ENCODE results near the gene KDM4D. TPM values are rescaled to one million over a fixed set of nuclear protein-coding genes. Genes with fewer than 3 reads are reported as not detected.
A peak's percentile ranks its signal among the peaks of the same experiment; 100 is the strongest.

The KDM4D gene
- total RNA-seq, 1 experiment from 2014 or later: 2.4 TPM

DNA sequence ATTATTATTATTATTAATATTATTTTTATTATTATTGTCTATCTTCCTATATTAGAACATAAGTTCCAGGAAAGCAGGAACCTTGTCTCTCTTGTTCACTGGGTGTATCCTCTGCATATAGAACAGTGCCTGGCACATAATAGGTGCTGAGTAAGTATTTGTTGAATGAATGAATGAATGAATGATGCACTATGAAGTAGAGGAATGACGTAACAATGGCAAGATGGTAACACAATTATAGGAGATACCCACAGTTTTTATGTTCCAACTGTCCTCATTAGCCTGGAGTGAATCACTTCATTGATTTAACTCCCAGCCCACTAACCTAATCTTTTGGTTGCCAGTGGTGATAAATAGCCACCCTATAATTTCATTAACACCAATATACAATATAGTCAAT is 2.1 kb downstream of the KDM4D start:
- Mint-ChIP-seq H3K9me3 (no peaks in the 10 kb centered on the region), H3K4me3 (no peak overlapping the region), H3K4me1 (peaks cover 10% of the 10 kb centered on the region), H3K36me3 (peaks cover 9% of the 10 kb centered on the region), H3K27ac (no peak overlapping the region), H3K27me3 (ENCODE audit: low read depth) (no peaks in the 10 kb centered on the region)
- DNase-seq (ENCODE audit: low spot score) (no peak), ATAC-seq (no peak)
- POLR2A ChIA-PET: no interaction called here
- no peak for TF ChIP-seq ZNF232 (CRISPR knock-in tag; IDR thresholded peaks at IDR 0.05)
- TF ChIP-seq HMGA2 (CRISPR knock-in tag; IDR thresholded peaks at IDR 0.05): 0 out of 2 replicates have a peak, but pooled peaks have one; percentile 42
- CTCF ChIA-PET: no interaction called here

DNA sequence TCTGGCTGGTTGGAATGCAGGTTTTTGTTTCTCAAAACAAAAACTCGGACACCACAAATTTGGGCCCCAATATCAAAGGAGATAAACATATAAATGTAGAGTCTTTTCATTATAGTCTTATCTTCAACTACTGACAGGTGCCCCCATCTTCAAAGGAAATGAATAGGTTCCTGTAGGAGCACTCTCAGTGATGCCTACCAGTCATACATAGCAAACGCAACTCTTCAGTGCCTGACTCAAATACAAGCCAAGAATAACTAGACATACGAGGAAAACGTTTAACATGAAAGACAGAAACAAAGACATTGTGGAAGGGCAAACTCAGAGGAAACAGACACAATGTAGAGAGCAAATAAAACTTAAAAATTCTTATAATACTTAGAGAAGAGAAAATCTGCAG is 13.9 kb downstream of the KDM4D start:
- no peaks in the 10 kb centered on the region for H3K36me3 Mint-ChIP-seq

More for the DNA sequence above, 13.9 kb downstream of the KDM4D start:
- Mint-ChIP-seq H3K4me1 (no peaks in the 10 kb centered on the region), H3K27me3 (ENCODE audit: low read depth) (peaks cover 39% of the 10 kb centered on the region), H3K9me3 (peaks cover 3% of the 10 kb centered on the region; the same call in 1 of the 2 replicates), H3K27ac (no peak overlapping the region), H3K4me3 (no peak overlapping the region)
- ATAC-seq: no peak
- ChIA-PET POLR2A (no interaction called here), CTCF (no interaction called here)
- DNase-seq (ENCODE audit: low spot score): no peak
- no peak for TF ChIP-seq JUN (CRISPR knock-in tag; IDR thresholded peaks at IDR 0.05)
- no peak for TF ChIP-seq NR1H2 (CRISPR knock-in tag; IDR thresholded peaks at IDR 0.05)
- TF ChIP-seq ZNF263 (CRISPR knock-in tag; IDR thresholded peaks at IDR 0.05; ENCODE audit: low read depth): no peak
- no peak for TF ChIP-seq ETV6 (CRISPR knock-in tag; IDR thresholded peaks at IDR 0.05)
- TF ChIP-seq FOXJ3 (CRISPR knock-in tag; IDR thresholded peaks at IDR 0.05; ENCODE audit: borderline replicate concordance): no peak
- TF ChIP-seq, protein P1, sequence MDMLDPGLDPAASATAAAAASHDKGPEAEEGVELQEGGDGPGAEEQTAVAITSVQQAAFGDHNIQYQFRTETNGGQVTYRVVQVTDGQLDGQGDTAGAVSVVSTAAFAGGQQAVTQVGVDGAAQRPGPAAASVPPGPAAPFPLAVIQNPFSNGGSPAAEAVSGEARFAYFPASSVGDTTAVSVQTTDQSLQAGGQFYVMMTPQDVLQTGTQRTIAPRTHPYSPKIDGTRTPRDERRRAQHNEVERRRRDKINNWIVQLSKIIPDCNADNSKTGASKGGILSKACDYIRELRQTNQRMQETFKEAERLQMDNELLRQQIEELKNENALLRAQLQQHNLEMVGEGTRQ (CRISPR knock-in tag; IDR thresholded peaks at IDR 0.05): no peak
- TF ChIP-seq SP1 (CRISPR knock-in tag; conservative IDR thresholded peaks at IDR 0.05): no peak
- no peak for TF ChIP-seq NR3C1 (CRISPR knock-in tag; conservative IDR thresholded peaks at IDR 0.05; ENCODE audit: low read depth)
- TF ChIP-seq, protein P2, sequence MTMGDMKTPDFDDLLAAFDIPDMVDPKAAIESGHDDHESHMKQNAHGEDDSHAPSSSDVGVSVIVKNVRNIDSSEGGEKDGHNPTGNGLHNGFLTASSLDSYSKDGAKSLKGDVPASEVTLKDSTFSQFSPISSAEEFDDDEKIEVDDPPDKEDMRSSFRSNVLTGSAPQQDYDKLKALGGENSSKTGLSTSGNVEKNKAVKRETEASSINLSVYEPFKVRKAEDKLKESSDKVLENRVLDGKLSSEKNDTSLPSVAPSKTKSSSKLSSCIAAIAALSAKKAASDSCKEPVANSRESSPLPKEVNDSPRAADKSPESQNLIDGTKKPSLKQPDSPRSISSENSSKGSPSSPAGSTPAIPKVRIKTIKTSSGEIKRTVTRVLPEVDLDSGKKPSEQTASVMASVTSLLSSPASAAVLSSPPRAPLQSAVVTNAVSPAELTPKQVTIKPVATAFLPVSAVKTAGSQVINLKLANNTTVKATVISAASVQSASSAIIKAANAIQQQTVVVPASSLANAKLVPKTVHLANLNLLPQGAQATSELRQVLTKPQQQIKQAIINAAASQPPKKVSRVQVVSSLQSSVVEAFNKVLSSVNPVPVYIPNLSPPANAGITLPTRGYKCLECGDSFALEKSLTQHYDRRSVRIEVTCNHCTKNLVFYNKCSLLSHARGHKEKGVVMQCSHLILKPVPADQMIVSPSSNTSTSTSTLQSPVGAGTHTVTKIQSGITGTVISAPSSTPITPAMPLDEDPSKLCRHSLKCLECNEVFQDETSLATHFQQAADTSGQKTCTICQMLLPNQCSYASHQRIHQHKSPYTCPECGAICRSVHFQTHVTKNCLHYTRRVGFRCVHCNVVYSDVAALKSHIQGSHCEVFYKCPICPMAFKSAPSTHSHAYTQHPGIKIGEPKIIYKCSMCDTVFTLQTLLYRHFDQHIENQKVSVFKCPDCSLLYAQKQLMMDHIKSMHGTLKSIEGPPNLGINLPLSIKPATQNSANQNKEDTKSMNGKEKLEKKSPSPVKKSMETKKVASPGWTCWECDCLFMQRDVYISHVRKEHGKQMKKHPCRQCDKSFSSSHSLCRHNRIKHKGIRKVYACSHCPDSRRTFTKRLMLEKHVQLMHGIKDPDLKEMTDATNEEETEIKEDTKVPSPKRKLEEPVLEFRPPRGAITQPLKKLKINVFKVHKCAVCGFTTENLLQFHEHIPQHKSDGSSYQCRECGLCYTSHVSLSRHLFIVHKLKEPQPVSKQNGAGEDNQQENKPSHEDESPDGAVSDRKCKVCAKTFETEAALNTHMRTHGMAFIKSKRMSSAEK (CRISPR knock-in tag; IDR thresholded peaks at IDR 0.05; ENCODE audit: borderline replicate concordance): no peak
- no peak for TF ChIP-seq ZNF671 (CRISPR knock-in tag; IDR thresholded peaks at IDR 0.05)
- TF ChIP-seq, protein P3, sequence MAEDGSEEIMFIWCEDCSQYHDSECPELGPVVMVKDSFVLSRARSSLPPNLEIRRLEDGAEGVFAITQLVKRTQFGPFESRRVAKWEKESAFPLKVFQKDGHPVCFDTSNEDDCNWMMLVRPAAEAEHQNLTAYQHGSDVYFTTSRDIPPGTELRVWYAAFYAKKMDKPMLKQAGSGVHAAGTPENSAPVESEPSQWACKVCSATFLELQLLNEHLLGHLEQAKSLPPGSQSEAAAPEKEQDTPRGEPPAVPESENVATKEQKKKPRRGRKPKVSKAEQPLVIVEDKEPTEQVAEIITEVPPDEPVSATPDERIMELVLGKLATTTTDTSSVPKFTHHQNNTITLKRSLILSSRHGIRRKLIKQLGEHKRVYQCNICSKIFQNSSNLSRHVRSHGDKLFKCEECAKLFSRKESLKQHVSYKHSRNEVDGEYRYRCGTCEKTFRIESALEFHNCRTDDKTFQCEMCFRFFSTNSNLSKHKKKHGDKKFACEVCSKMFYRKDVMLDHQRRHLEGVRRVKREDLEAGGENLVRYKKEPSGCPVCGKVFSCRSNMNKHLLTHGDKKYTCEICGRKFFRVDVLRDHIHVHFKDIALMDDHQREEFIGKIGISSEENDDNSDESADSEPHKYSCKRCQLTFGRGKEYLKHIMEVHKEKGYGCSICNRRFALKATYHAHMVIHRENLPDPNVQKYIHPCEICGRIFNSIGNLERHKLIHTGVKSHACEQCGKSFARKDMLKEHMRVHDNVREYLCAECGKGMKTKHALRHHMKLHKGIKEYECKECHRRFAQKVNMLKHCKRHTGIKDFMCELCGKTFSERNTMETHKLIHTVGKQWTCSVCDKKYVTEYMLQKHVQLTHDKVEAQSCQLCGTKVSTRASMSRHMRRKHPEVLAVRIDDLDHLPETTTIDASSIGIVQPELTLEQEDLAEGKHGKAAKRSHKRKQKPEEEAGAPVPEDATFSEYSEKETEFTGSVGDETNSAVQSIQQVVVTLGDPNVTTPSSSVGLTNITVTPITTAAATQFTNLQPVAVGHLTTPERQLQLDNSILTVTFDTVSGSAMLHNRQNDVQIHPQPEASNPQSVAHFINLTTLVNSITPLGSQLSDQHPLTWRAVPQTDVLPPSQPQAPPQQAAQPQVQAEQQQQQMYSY (CRISPR knock-in tag; IDR thresholded peaks at IDR 0.05): no peak
- TF ChIP-seq, protein P4, sequence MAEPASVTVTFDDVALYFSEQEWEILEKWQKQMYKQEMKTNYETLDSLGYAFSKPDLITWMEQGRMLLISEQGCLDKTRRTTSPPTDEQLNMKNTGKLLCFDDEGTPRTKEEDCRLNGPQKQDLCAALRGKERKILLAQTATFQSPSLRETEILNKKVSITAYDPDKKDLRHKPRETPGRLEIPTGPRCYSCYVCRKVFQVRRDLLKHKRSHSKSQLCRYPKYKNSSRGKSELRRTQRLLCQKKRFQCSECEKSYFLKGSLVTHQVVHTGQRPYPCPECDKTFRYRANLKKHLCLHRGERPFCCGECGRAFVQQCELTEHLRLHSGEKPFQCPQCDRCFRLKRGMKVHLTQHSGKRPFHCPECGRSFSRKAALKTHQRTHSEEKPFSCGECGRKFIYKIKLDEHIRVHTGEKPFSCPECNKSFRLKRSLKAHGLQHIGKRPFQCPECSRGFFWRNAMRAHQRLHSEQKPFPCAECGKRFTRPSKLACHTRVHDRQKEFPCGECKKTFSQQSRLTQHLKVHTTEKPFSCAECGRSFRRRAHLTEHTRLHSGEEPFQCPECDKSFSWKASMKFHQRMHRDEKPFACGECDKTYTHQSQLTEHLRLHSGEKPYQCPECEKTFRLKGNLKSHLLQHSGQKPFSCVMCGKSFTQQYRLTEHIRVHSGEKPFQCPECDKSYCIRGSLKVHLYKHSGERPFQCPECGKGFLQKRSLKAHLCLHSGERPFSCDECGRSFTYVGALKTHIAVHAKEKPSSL (CRISPR knock-in tag; conservative IDR thresholded peaks at IDR 0.05): no peak
